ENCODE measurements around the gene UBE2G1.

DNA sequence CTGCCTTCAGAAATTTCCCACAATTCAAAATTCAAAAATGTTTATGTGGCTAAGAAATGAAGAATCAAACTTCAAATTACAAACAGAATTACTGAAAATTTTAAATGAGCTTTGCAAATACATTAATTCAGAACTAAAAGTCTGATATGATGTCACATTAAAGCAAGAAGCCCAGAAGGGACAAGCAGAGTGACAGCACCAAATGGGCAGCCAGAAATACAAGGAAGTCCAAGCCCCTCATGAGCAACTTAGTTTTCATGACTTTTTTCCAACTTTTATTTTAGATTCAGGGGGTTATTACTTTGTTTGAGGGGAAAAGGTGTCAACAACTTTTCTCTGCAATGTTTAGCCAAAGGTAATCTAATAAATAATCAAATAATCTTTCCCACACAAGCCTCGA is 21.5 kb downstream of the UBE2G1 start:
- TF ChIP-seq SP1 (IDR thresholded peaks at IDR 0.05; ENCODE audit: low read depth, low read length) (no peak), CTCF (IDR thresholded peaks at IDR 0.05 in 2 of 3, conservative IDR thresholded peaks at IDR 0.05 in 1 of 3; ENCODE audit: control insufficient read depth in 2 of 3, extremely low read depth in 1 of 3, insufficient read depth in 1 of 3, low read depth in 3 of 3, low read length in 3 of 3) (no peak), YY1 (IDR thresholded peaks at IDR 0.05; ENCODE audit: low read depth, low read length) (no peak), SREBF2 (IDR thresholded peaks at IDR 0.05; ENCODE audit: low read length) (no peak), GABPA (IDR thresholded peaks at IDR 0.05; ENCODE audit: low read depth) (no peak), EP300 (IDR thresholded peaks at IDR 0.05; ENCODE audit: borderline replicate concordance in 1 of 2, control insufficient read depth in 1 of 2, low read depth in 2 of 2, low read length in 2 of 2) (no peak)
